ENCODE data around the gene DNAH7.

DNAH7 gene

GRCh38 chr2:195857132-195857531 lies 211.5 kb downstream of the DNAH7 start:
- DNase-seq = no peak

GRCh38 chr2:195850764-195851163 lies 217.9 kb downstream of the DNAH7 start:
- no peak for DNase-seq

DNA sequence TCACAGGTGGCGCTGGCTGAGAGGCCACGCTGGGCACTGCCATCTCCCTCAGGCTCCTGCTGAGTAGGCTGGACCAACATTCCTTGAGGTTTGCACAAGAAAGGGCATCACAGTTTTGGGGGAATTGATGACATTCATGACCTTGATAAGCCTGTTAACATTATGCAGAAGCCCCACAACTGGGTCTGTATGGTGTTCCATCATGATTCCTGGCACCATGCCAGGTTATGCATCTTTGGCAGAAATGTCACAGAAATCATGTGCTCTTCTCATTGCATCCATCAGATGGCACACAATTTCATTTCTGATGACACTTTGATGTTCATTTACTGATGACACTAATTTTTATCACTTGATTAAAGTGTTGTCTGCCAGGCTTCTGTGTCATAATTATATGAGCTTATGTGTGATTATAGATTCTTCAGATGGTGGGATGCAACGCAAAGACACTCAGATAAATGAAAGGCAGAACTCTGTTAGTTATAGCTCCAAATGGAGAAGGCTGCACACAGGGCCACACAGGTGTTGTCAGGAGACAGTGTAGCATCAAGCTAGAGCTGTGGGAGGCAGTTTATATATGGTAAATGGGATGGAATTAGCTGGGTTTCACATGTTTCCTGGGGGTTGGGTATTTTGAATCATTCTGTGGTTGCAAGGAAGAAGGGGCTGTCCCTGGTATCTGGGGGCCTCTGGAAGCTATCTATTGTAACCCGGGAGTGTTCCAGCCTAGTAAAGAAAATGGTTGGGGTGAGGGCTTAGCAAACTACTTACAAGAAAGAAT lies 220.3 kb downstream of the DNAH7 start:
- no peak for DNase-seq

DNA sequence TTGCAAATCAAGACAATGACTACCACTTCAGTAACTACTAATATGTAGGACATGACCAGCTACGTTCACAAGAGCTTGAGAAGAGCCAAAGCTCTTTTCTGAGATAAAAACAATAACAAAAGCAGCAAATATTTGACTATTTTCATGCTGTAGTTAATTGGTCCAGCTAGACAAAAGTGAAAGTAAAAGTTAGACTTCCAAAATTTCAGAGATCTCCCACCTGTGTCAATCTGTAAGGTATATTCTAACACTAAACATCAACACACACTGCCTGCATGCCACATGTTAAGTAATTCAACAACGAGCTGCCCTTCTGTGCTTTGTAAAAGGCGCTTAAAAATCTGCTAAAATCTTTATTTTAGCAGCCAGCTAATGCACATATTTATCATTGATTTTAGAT lies 225.7 kb downstream of the DNAH7 start:
- no peak for DNase-seq

GRCh38 chr2:195838002-195838401 lies 230.6 kb downstream of the DNAH7 start:
- no peak for DNase-seq

DNA sequence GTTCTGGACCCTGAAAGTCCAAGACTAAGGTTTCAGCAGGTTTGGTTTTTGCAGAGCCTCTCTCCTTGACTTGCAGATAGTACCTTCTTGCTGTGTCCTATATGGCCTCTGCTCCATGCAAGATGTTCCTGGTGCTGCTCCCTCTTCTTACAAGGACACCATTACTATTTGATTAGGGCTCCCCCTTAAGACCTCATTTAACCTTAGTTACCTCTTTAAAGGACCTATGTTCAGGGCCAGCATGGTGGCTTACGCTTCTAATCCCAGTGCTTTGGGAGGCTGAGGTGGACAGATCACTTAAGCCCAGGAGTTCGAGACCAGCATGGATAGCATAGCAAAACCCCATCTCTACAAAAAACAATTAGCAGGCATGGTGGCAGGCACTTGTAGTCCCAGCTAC lies 232.6 kb downstream of the DNAH7 start:
- DNase-seq = no peak

DNA sequence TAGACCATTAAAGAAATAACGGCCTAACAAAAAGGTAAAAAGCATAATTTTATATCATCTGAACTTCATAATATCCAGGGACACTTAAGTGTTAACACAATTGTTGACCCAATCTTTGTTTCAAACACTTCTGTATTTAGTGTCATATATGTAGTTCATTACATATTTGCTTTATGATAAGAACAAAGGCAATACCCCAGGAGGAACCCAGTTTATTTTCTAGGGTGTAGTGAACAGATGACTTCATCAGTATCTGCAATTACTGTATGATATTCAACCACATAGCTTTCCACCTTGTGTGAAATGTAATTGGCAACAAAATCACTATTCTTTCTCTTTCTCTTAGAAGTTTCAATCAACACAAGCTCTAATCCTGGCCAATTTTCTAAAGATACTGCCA lies 233.8 kb downstream of the DNAH7 start:
- no peak for DNase-seq

- DNase-seq = no peak
These were observed 237.4 kb downstream of the DNAH7 start for GRCh38 chr2:195830968-195831950.

DNA sequence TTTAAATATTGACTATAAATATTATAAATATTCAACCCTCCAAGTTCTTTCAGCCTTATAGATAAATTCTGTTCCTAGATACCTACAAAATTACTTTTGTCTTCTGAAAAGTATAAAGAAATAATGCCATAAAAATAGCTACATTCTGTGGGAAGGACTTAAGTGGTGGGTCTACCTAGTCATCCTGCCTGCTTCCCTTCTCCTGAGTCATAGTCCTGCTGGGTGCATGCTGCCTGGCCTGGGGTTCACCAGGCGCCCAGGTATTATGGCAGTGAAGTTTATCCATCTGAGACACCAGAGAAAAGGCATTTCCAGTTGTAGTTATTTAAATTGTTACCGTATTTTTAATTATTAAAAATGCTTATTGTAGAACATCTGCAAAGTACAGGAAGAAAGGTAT lies 244.2 kb downstream of the DNAH7 start:
- DNase-seq = no peak

GRCh38 chr2:195823206-195823605 lies 245.4 kb downstream of the DNAH7 start:
- DNase-seq = no peak

GRCh38 chr2:195821566-195821932 lies 247.1 kb downstream of the DNAH7 start:
- DNase-seq = no peak

DNA sequence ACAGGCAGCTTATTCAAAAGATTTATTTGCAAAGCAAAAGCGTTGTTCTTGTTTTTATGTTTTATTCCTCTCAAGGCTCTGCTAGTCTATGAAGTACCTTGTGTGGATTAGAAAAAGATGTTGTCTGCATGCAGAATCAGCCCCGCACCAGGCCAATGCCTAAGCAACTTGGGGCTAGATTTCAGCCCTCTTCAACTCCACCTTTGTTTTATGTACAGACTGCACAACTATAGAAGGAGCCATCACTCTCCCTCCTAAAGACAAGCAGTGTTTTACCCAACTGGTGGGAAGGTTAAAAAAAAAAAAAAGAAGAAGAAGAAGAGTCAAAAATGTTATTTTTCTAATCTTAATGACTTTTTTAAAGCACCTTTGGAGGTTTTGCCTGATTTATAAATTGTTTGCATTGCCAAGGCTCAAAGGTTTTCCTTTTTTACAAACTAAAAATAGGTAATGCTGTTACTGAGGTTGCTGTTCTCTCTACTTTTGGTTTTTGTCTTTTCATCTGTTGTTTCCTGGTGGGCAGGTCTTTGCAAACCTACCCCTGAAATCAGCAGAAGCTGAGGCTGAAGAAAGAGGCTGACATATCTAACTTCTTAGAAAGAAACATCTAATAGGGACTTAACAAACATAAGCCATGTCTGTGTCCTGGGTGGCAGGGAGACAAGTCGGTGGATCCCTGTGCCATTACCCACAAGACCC lies 247.6 kb downstream of the DNAH7 start:
- DNase-seq = no peak

DNA sequence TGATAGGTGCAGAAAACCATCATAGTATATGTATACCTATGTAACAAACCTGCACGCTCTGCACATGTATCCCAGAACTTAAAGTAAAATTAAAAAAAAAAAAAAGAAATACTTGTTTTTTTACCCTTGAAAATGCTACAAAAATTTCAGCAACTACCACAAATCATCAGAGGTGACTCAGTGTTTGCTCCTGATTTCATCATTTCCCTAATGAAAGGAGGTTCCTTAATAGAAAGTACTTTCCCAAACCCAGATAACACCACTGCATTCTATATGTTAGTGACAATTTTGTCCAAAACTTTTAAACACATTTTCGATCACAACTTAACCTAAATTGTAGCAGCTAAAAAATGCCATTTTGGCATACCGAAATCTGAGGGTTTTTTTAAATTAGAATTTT lies 248.3 kb downstream of the DNAH7 start:
- no peak for DNase-seq

DNA sequence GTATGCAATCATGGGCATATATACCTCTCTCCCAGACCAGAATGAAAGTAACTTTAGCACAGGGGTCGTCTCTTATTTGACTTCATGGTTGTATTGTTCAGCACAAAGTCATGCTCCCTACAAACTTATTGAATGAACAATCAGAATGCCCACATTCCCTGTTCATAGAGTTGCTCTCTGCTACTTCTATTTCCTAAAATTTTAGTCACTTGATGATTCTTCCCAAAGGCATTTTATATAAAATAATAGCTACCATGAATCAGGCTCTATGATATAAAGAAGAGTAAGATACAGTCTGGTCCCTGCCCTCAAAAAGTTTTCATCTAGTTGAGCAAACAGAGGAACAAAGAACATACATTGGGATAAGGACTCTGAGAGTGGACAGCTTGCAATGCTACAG lies 249.4 kb downstream of the DNAH7 start:
- no peak for DNase-seq

- no peak for DNase-seq
These were observed 250.1 kb downstream of the DNAH7 start for GRCh38 chr2:195818526-195818925.

- no peak for DNase-seq
These were observed 250.5 kb downstream of the DNAH7 start for GRCh38 chr2:195818106-195818505.

DNA sequence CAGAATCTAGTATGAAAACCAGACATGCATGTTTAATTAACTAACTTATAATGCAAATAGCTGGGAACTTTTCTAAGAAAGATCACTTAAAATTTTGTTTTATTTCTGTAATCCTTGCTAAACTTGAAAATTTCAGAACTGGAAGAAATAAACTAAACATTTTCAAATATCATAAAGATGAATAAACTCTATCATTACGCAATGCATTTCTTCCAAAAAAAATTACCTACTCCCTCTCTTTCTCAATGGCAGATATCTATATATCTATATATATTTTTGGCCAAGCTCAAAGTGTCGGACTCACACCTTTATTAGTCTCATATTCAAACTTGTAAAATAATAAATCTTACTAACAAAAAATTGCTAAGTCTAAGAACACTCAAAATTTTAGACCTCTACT lies 253.6 kb downstream of the DNAH7 start:
- DNase-seq = no peak

DNA sequence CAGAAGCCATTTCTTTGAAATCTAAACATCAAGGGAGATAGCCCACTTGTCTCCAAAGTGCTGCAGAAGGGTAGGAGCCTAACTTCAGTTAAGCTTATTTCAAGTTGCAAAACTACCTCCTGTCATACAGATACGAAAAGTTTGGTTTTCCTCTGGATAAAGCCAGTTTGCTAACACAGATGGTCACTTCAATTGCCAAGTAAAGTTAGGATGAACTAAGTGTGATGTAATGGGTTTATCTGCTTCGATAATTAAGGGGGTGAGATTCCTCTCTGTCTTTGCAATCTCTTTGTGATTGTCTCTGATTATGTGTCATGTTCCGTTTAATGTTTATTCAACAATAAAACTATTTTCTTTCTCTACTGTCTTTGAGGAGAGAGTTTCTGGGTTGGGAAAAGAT lies 255.2 kb downstream of the DNAH7 start:
- DNase-seq = no peak

GRCh38 chr2:195810340-195811098 lies 258.1 kb downstream of the DNAH7 start:
- no peak for DNase-seq

- no peak for DNase-seq
These were observed 260.4 kb downstream of the DNAH7 start for GRCh38 chr2:195808189-195808588.

- no peak for DNase-seq
These were observed 263.2 kb downstream of the DNAH7 start for GRCh38 chr2:195805283-195805976.

DNA sequence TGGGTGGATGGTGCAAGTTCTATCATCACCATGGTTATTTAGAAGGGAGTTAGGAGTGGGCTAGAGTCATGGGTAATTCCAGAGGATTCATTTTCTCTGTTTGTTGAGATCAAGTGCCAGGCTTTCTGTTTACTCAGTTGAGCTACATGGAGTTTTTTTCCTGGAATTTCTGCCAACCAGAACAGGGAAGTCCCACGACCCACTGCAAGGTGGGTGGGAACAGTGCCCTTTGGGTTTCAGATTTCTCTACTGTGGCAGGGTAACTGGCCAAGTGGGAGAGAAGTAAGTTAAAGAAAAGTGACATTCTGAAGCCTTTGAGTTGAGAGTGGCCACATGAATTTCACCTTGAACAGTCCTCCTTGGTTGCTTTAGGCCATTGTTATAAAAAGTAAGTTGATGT lies 272.8 kb downstream of the DNAH7 start:
- no peak for DNase-seq

All from femur (tissue), 1 donor.